Natural killer cell (primary cell): ENCODE results near the gene BTBD6. TPM values are rescaled to one million over a fixed set of nuclear protein-coding genes. Genes with fewer than 3 reads are reported as not detected.
A peak's percentile ranks its signal among the peaks of the same experiment; 100 is the strongest.

Experiments used
- ATAC-seq, 3 donors: fragments of 150-1000 bp in 2 of 3; fragments of 200-7000 bp in 1 of 3; cut with Tn5 transposase; 1 replicate in 1 of 3; 2 replicates in 2 of 3; pipeline ENCODE4 v1.10.0; 2021; ENCODE audit warnings: mild to moderate bottlenecking in 2 of 3, moderate library complexity in 2 of 3
- DNase-seq, 2 donors: peaks; one replicate each; pipeline versions ENCODE4 v3.0.0 to v3.0.0-alpha.2; 2013 to 2021; ENCODE audit warnings: mixed read lengths in 1 of 2
- H3K27ac ChIP-seq: one replicate; pipeline ENCODE4 v1.5.1; 2013; ENCODE audit warnings: mild to moderate bottlenecking, low read length
- H3K27me3 ChIP-seq: one replicate; pipeline ENCODE4 v1.6.1; 2013; ENCODE audit warnings: low read length; ENCODE audit not compliant: control insufficient read depth, insufficient read depth
- H3K36me3 ChIP-seq: one replicate; pipeline ENCODE4 v1.6.1; 2013; ENCODE audit warnings: low read length; ENCODE audit not compliant: control insufficient read depth, insufficient read depth
- H3K4me1 ChIP-seq: one replicate; pipeline ENCODE4 v1.6.1; 2013; ENCODE audit warnings: low read length; ENCODE audit not compliant: control insufficient read depth, insufficient read depth
- H3K4me3 ChIP-seq: one replicate; pipeline ENCODE4 v1.5.1; 2013; ENCODE audit warnings: low read length
- H3K9me3 ChIP-seq: one replicate; pipeline ENCODE4 v1.6.1; 2013; ENCODE audit warnings: low read length; ENCODE audit not compliant: control insufficient read depth, insufficient read depth
- H3K27ac Mint-ChIP-seq, 2 donors: one replicate each; pipeline ENCODE4 v1.8.0; 2022; ENCODE audit warnings: mild to moderate bottlenecking in 2 of 2, mixed read lengths in 2 of 2, moderate library complexity in 1 of 2
- H3K27me3 Mint-ChIP-seq, 2 donors: one replicate each; pipeline ENCODE4 v1.8.0; 2022; ENCODE audit warnings: low read depth in 2 of 2, mixed read lengths in 2 of 2
- H3K36me3 Mint-ChIP-seq: one replicate; pipeline ENCODE4 v1.8.0; 2022; ENCODE audit warnings: mixed read lengths
- H3K4me1 Mint-ChIP-seq, 2 donors: one replicate each; pipeline ENCODE4 v1.8.0; 2022; ENCODE audit warnings: mixed read lengths in 2 of 2
- H3K4me3 Mint-ChIP-seq: one replicate; pipeline ENCODE4 v1.8.0; 2022; ENCODE audit warnings: mild to moderate bottlenecking, moderate library complexity, mixed read lengths
- H3K9me3 Mint-ChIP-seq, 2 donors: one replicate each; pipeline ENCODE4 v1.8.0; 2022; ENCODE audit warnings: mixed read lengths in 2 of 2
- CTCF ChIP-seq: fragments of 200-600 bp; IDR thresholded peaks from one replicate; pipeline ENCODE4 v1.8.0; 2022; ENCODE audit warnings: antibody characterized with exemption
- WGBS: methylation state at CpG from one replicate; pipeline ENCODE4 v1.1.7; 2013; ENCODE audit warnings: missing lambda C conversion rate; ENCODE audit not compliant: insufficient coverage; 5-methylcytosine and 5-hydroxymethylcytosine counted together
- intact Hi-C: fragments of 100-400 bp; cut with micrococcal nuclease; formaldehyde crosslinking; loops from one replicate; pipeline ENCODE4 v1.14.2; 2022
- total RNA-seq, 4 donors: library from RNA; stranded (reverse); fragments of 120-200 nt in 1 of 4; gene quantifications; one replicate each; pipeline versions ENCODE4 v1.2.3 to v1.2.4, GENCODE V29; 2013 to 2022

The BTBD6 gene
- total RNA-seq, 3 donors from 2014 or later (not counting 1 experiment from before 2014, with no cell fraction given), result 30.9 to 48.7 (median 44.2) TPM

- no peak for TF ChIP-seq CTCF
- Mint-ChIP-seq H3K4me3 (no peak overlapping the region), H3K27ac (no peak overlapping the region), H3K27me3 (no peaks in the 10 kb centered on the region), H3K4me1 (peaks cover 9 to 17% of the 10 kb centered on the region in 2 donors), H3K9me3 (no peaks in the 10 kb centered on the region), H3K36me3 (no peaks in the 10 kb centered on the region)
- Histone ChIP-seq H3K27me3 (no peaks in the 10 kb centered on the region), H3K36me3 (peaks cover 5% of the 10 kb centered on the region), H3K27ac (no peak overlapping the region), H3K4me1 (no peaks in the 10 kb centered on the region), H3K9me3 (no peaks in the 10 kb centered on the region), H3K4me3 (no peak overlapping the region)
- DNase-seq, result no peak
- 94% methylated on average over 18 of the region's 18 CpGs for WGBS
- intact Hi-C loops, result no loop called here
- peak in 1 of 3 donors; percentile 12 for ATAC-seq
Observed at GRCh38 chr14:105268736-105269354, 20.5 kb downstream of the BTBD6 start.

- DNase-seq, result no peak
- Histone ChIP-seq H3K4me1 (no peaks in the 10 kb centered on the region), H3K27me3 (no peaks in the 10 kb centered on the region), H3K27ac (no peak overlapping the region), H3K36me3 (peaks cover 5% of the 10 kb centered on the region), H3K9me3 (no peaks in the 10 kb centered on the region), H3K4me3 (no peak overlapping the region)
- Mint-ChIP-seq H3K27me3 (no peaks in the 10 kb centered on the region), H3K4me1 (peaks cover 15 to 23% of the 10 kb centered on the region in 2 donors), H3K4me3 (no peak overlapping the region), H3K36me3 (no peaks in the 10 kb centered on the region), H3K27ac (no peak overlapping the region), H3K9me3 (no peaks in the 10 kb centered on the region)
- 64% methylated on average over 11 of the region's 11 CpGs for WGBS
- no peak for ATAC-seq
- TF ChIP-seq CTCF, result no peak
- intact Hi-C loops, result no loop called here
Observed at GRCh38 chr14:105269405-105269804, 21.1 kb downstream of the BTBD6 start.

GRCh38 chr14:105271224-105271890 lies 23.0 kb downstream of the BTBD6 start:
- Mint-ChIP-seq H3K36me3 (no peaks in the 10 kb centered on the region), H3K4me3 (no peak overlapping the region), H3K4me1 (peaks cover 24 to 33% of the 10 kb centered on the region in 2 donors), H3K27ac (no peak overlapping the region), H3K9me3 (no peaks in the 10 kb centered on the region), H3K27me3 (no peaks in the 10 kb centered on the region)
- no peak for TF ChIP-seq CTCF
- Histone ChIP-seq H3K4me3 (no peak overlapping the region), H3K36me3 (peaks cover 5% of the 10 kb centered on the region), H3K27me3 (no peaks in the 10 kb centered on the region), H3K27ac (no peak overlapping the region), H3K4me1 (peaks cover 7% of the 10 kb centered on the region), H3K9me3 (no peaks in the 10 kb centered on the region)
- ATAC-seq (no peak), DNase-seq (no peak)
- intact Hi-C loops, result no loop called here
- 94% methylated on average over 17 of the region's 22 CpGs for WGBS
